ENCODE data around the gene SWSAP1. TPM values are rescaled to one million over a fixed set of nuclear protein-coding genes. Genes with fewer than 3 reads are reported as not detected.

SWSAP1 gene
- total and polyA plus RNA-seq, 2 of the 8 experiments (the other 6 are each of a cell fraction or from before 2014, with no cell fraction given), result 3.1 to 5.2 TPM

DNA sequence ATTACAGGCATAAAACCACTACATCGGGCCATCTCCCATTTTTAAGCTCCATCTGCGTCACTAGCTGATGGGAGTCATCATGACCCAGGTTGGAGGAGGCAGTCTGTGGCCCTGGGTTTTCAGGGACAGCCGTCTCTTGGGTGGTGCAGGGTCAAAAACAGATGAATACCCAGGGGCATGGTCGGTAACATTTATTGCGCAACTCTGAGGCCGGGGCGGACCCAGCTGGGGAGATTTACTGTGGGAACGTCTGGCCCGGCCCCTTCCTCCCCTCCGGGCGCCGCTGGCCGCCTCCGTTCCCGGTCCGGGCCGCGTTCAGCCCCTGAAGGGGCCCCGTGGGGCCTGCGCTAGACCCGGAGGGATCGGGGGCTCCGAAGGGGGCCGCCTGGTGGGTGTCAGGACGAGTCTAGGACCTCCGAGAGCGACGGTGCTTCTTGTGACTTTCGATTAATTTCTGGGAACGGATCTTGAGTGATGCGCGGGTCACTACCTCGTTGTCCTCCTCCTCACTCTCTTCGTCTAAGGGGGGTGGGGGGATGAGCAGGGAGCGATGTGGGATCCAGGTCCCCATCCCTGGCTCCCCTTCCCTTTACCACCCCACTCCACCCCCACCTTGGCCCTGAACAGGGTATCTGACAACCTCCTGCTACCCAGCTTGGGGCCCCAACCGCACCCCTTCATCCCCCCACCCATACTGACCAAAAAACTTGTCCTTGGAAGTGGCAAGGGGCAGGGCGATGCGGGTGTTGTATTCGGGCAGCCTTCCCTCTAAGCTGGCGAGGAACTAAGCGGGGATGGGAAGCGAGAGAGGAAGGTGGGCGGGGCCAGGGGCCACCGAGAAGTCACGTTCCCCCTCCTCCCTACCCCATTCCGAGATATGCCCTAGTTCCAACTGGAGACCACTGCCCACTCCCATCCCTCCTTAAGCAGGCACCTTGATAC lies 46.2 kb downstream of the SWSAP1 start:
- H3K4me3 ChIP-seq (ENCODE audit: extremely low read depth in 1 of 4, insufficient read depth in 2 of 4, low read depth in 3 of 4, low read length in 4 of 4), result peak overlapping the region; percentile 37 to 76 (median 63)
- 0 out of 2 replicates have a peak overlapping the region, but pooled peaks have one; percentile 2 for H2BK15ac ChIP-seq (ENCODE audit: low read length)
- H3K9ac ChIP-seq (replicated peaks in 1 of 4; ENCODE audit: extremely low read depth in 1 of 4, low read depth in 3 of 4, low read length in 3 of 4), result no peak overlapping the region
- H3K79me2 ChIP-seq (ENCODE audit: control insufficient read depth in 1 of 2, insufficient read depth in 2 of 2, low read length in 2 of 2), result no peaks in the 10 kb centered on the region
- peak overlapping the region; percentile 6; the same call in 1 of the 2 replicates for H2BK5ac ChIP-seq (ENCODE audit: low read depth, low read length)
- H3K4me2 ChIP-seq (ENCODE audit: insufficient read depth in 1 of 2, low read depth in 2 of 2, low read length in 2 of 2), result peak overlapping the region; percentile 90 to 98
- 6% methylated on average over 29 of the region's 46 CpGs; no CpG with 5 or more reads in 1 of the 2 experiments for WGBS, 2 experiments (ENCODE audit: extremely low coverage in 1 of 2, insufficient coverage in 1 of 2, insufficient read length in 1 of 2, insufficient replicate concordance in 2 of 2, low coverage in 1 of 2, low lambda C conversion rate in 2 of 2, missing lambda C conversion rate in 1 of 2)
- H3K27ac ChIP-seq (ENCODE audit: low read depth, low read length), result no peak overlapping the region
- H3K18ac ChIP-seq (ENCODE audit: extremely low read depth, low read length), result no peak overlapping the region; the same call in 1 of the 2 replicates
- no peaks in the 10 kb centered on the region for H3K9me3 ChIP-seq (ENCODE audit: insufficient read depth in 2 of 2, low read depth in 1 of 2, low read length in 1 of 2)
- peak overlapping the region; percentile 57 for H4K91ac ChIP-seq (replicated peaks; ENCODE audit: insufficient read length, low read length)
- H2AK5ac ChIP-seq (ENCODE audit: low read depth, low read length), result no peak overlapping the region
- POLR2A ChIA-PET (ENCODE audit: partially characterized antibody), result interaction anchor here (0.6 to 4.9 kb wide), 17 partner anchors 10 to 996 kb away, joined by 3 to 29 read pairs (median 4); partner anchors contain the start of genes ELAVL3, EPOR, ODAD3 and PRKCSH
- H2BK120ac ChIP-seq (replicated peaks; ENCODE audit: low read depth, low read length), result no peak overlapping the region
- H2AFZ ChIP-seq (ENCODE audit: low read length), result peak overlapping the region; percentile 10; the same call in 1 of the 2 replicates
- peak in 1 of 2 experiments; percentile 86 for DNase-seq (ENCODE audit: low read depth in 1 of 2, low spot score in 2 of 2)
- H3K23me2 ChIP-seq (ENCODE audit: low read depth, low read length), result peaks cover 34% of the 10 kb centered on the region
- peaks cover 0 to 15% (median 8%) of the 10 kb centered on the region in 4 experiments; a peak in 5 of 7 replicates for H3K4me1 ChIP-seq (replicated peaks in 1 of 4; ENCODE audit: control insufficient read depth in 3 of 4, insufficient read depth in 4 of 4, low read length in 3 of 4)
- H4K8ac ChIP-seq (ENCODE audit: extremely low read depth, insufficient read depth, low read length), result peak overlapping the region; percentile 82
- CTCF ChIA-PET (ENCODE audit: partially characterized antibody), result interaction anchor here (0.9 to 13.7 kb wide), 11 partner anchors 14 to 138 kb away, joined by 3 to 197 read pairs (median 5); partner anchors contain the start of genes EPOR, ODAD3, PRKCSH and SWSAP1
- peak overlapping the region; percentile 84; the same call in 1 of the 2 replicates for H2BK12ac ChIP-seq (ENCODE audit: low read depth, low read length)
- no peak overlapping the region for H3K4ac ChIP-seq (replicated peaks; ENCODE audit: insufficient read length, low read depth, low read length)
- no peak overlapping the region for H3K14ac ChIP-seq (ENCODE audit: insufficient read length)
- H4K5ac ChIP-seq (ENCODE audit: insufficient read length, low read depth, low read length), result no peak overlapping the region
- no peaks in the 10 kb centered on the region for H4K20me1 ChIP-seq (replicated peaks in 1 of 2; ENCODE audit: control insufficient read depth in 1 of 2, insufficient read depth in 2 of 2, low read length in 2 of 2)
- H3K56ac ChIP-seq (replicated peaks; ENCODE audit: insufficient read length, low read depth, low read length), result no peak overlapping the region
- FAIRE-seq, result no peak
- no peak overlapping the region for H3K23ac ChIP-seq (ENCODE audit: insufficient read length)
- H2BK20ac ChIP-seq (ENCODE audit: low read length), result no peak overlapping the region
- peaks cover 2 to 28% (median 21%) of the 10 kb centered on the region in 4 experiments for H3K27me3 ChIP-seq (replicated peaks in 1 of 4; ENCODE audit: control insufficient read depth in 3 of 4, extremely low read depth in 1 of 4, insufficient read depth in 3 of 4, low read length in 3 of 4)
- no peaks in the 10 kb centered on the region for H3K36me3 ChIP-seq (ENCODE audit: control insufficient read depth in 2 of 4, insufficient read depth in 4 of 4, low read length in 3 of 4)
- H3K79me1 ChIP-seq (ENCODE audit: low read depth, low read length), result peaks cover 5% of the 10 kb centered on the region
- TF ChIP-seq, protein P1, sequence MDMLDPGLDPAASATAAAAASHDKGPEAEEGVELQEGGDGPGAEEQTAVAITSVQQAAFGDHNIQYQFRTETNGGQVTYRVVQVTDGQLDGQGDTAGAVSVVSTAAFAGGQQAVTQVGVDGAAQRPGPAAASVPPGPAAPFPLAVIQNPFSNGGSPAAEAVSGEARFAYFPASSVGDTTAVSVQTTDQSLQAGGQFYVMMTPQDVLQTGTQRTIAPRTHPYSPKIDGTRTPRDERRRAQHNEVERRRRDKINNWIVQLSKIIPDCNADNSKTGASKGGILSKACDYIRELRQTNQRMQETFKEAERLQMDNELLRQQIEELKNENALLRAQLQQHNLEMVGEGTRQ (IDR thresholded peaks at IDR 0.05; ENCODE audit: low read length), result no peak
- TF ChIP-seq EZH2 (IDR thresholded peaks at IDR 0.05; ENCODE audit: low read depth, low read length, severe bottlenecking), result peak; percentile 22
- TF ChIP-seq YY1 (IDR thresholded peaks at IDR 0.05; ENCODE audit: low read depth, low read length), result no peak
- TF ChIP-seq, protein P2, sequence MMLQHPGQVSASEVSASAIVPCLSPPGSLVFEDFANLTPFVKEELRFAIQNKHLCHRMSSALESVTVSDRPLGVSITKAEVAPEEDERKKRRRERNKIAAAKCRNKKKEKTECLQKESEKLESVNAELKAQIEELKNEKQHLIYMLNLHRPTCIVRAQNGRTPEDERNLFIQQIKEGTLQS (IDR thresholded peaks at IDR 0.05; ENCODE audit: insufficient read depth, low read depth, low read length), result no peak
- no peak for TF ChIP-seq TEAD4 (IDR thresholded peaks at IDR 0.05; ENCODE audit: low read depth, low read length)
- no peak for TF ChIP-seq GABPA (IDR thresholded peaks at IDR 0.05; ENCODE audit: borderline replicate concordance, insufficient read depth, low read length)
- no peak for TF ChIP-seq CTBP2 (IDR thresholded peaks at IDR 0.05; ENCODE audit: borderline replicate concordance, insufficient read depth, insufficient read length, low read length)
- no peak for TF ChIP-seq KDM1A (IDR thresholded peaks at IDR 0.05; ENCODE audit: borderline replicate concordance, low read length)
